B cell (primary cell): ENCODE results near the gene ADM5.

Experiments
- CTCF ChIP-seq: fragments of 200-600 bp; IDR thresholded peaks from one replicate; pipeline ENCODE4 v1.8.0; 2022; ENCODE audit warnings: antibody characterized with exemption, mild to moderate bottlenecking
- EZH2 ChIP-seq: IDR thresholded peaks from 2 replicates; pipeline ENCODE4 v1.6.1; 2012; ENCODE audit warnings: borderline replicate concordance, low read depth, mild to moderate bottlenecking, moderate library complexity, low read length; ENCODE audit not compliant: insufficient read depth, poor library complexity, severe bottlenecking

- TF ChIP-seq CTCF (no peak), EZH2 (no peak)
These were observed 24.4 kb upstream of the ADM5 start for GRCh38 chr19:49665036-49665350.
